Liver (tissue), 9 donors: ENCODE data around the gene UGT1A10. TPM values are rescaled to one million over a fixed set of nuclear protein-coding genes. Genes with fewer than 3 reads are reported as not detected.
A peak's percentile ranks its signal among the peaks of the same experiment; 100 is the strongest.

Experiments
- DNase-seq: peaks from one replicate; pipeline ENCODE4 v3.0.0-alpha.2; 2017; ENCODE audit warnings: low spot score
- H3K27ac ChIP-seq, 2 donors: one replicate each; pipeline ENCODE4 v1.7.0; 2013; ENCODE audit warnings: inconsistent platforms in 2 of 2, low read length in 2 of 2, control low read depth in 1 of 2, low read depth in 1 of 2, mild to moderate bottlenecking in 1 of 2
- H3K27me3 ChIP-seq, 4 donors: one replicate each; pipeline versions ENCODE4 v1.6.1 to v1.7.0; 2013; ENCODE audit warnings: low read length in 3 of 4, inconsistent platforms in 1 of 4, mild to moderate bottlenecking in 1 of 4, moderate library complexity in 1 of 4; ENCODE audit not compliant: control insufficient read depth in 4 of 4, insufficient read depth in 4 of 4
- H3K36me3 ChIP-seq, 4 donors: one replicate each; pipeline versions ENCODE4 v1.6.1 to v1.7.0; 2013; ENCODE audit warnings: low read length in 3 of 4, mild to moderate bottlenecking in 3 of 4, low read depth in 1 of 4, moderate library complexity in 1 of 4; ENCODE audit not compliant: control insufficient read depth in 4 of 4, insufficient read depth in 3 of 4
- H3K4me1 ChIP-seq, 4 donors: one replicate each; pipeline versions ENCODE4 v1.6.1 to v1.7.0; 2013; ENCODE audit warnings: low read length in 3 of 4, mild to moderate bottlenecking in 3 of 4, moderate library complexity in 1 of 4; ENCODE audit not compliant: control insufficient read depth in 4 of 4, insufficient read depth in 4 of 4
- H3K4me3 ChIP-seq, 3 donors: one replicate each; pipeline versions ENCODE4 v1.6.1 to v1.7.0; 2013; ENCODE audit warnings: low read length in 3 of 3, control low read depth in 1 of 3, low read depth in 1 of 3, mild to moderate bottlenecking in 1 of 3
- H3K9ac ChIP-seq, 2 donors: one replicate each; pipeline ENCODE4 v1.7.0; 2013; ENCODE audit warnings: low read length in 2 of 2, mild to moderate bottlenecking in 2 of 2, moderate library complexity in 2 of 2, control low read depth in 1 of 2, low read depth in 1 of 2
- H3K9me3 ChIP-seq, 4 donors: one replicate each; pipeline versions ENCODE4 v1.6.1 to v1.7.0; 2013; ENCODE audit warnings: low read length in 3 of 4; ENCODE audit not compliant: control insufficient read depth in 4 of 4
- ATF3 ChIP-seq: IDR thresholded peaks from 2 replicates; pipeline ENCODE4 v1.6.1; 2016; ENCODE audit warnings: antibody characterized with exemption
- CTCF ChIP-seq: fragments of 150-350 bp; IDR thresholded peaks from 2 replicates; pipeline ENCODE4 v1.5.1; 2017; ENCODE audit warnings: improper control_type of control experiment, low read depth, low read length; ENCODE audit not compliant: missing input control
- EGR1 ChIP-seq, 2 donors: IDR thresholded peaks; 2 replicates each; pipeline ENCODE4 v1.6.1; 2016 to 2018; ENCODE audit warnings: antibody characterized with exemption in 2 of 2, low read depth in 2 of 2
- FOXA1 ChIP-seq: IDR thresholded peaks from 2 replicates; pipeline ENCODE4 v1.6.1; 2016; ENCODE audit warnings: antibody characterized with exemption
- FOXA2 ChIP-seq: IDR thresholded peaks from 2 replicates; pipeline ENCODE4 v1.6.1; 2016; ENCODE audit warnings: antibody characterized with exemption
- GABPA ChIP-seq, 2 donors: IDR thresholded peaks in 1 of 2; conservative IDR thresholded peaks in 1 of 2; 2 replicates each; pipeline ENCODE4 v1.6.1; 2016; ENCODE audit warnings: antibody characterized with exemption in 2 of 2, mild to moderate bottlenecking in 1 of 2, moderate library complexity in 1 of 2
- HNF4A ChIP-seq, 2 donors: conservative IDR thresholded peaks; 2 replicates each; pipeline ENCODE4 v1.6.1; 2016; ENCODE audit warnings: antibody characterized with exemption in 2 of 2, mild to moderate bottlenecking in 2 of 2
- HNF4G ChIP-seq: IDR thresholded peaks from 2 replicates; pipeline ENCODE4 v1.6.1; 2016; ENCODE audit warnings: antibody characterized with exemption
- JUND ChIP-seq, 2 donors: IDR thresholded peaks; 2 replicates each; pipeline ENCODE4 v1.6.1; 2016; ENCODE audit warnings: antibody characterized with exemption in 2 of 2
- MAX ChIP-seq: IDR thresholded peaks from 2 replicates; pipeline ENCODE4 v1.6.1; 2016; ENCODE audit warnings: antibody characterized with exemption
- NR2F2 ChIP-seq: IDR thresholded peaks from 2 replicates; pipeline ENCODE4 v1.6.1; 2016; ENCODE audit warnings: antibody characterized with exemption
- RAD21 ChIP-seq, 2 donors: IDR thresholded peaks; 2 replicates each; pipeline ENCODE4 v1.6.1; 2016; ENCODE audit warnings: antibody characterized with exemption in 2 of 2, mild to moderate bottlenecking in 2 of 2
- RXRA ChIP-seq, 2 donors: IDR thresholded peaks; 2 replicates each; pipeline ENCODE4 v1.6.1; 2017 to 2018; ENCODE audit warnings: antibody characterized with exemption in 2 of 2, mild to moderate bottlenecking in 1 of 2
- TAF1 ChIP-seq: conservative IDR thresholded peaks from 2 replicates; pipeline ENCODE4 v1.6.1; 2016; ENCODE audit warnings: antibody characterized with exemption, mild to moderate bottlenecking
- YY1 ChIP-seq: IDR thresholded peaks from 2 replicates; pipeline ENCODE4 v1.6.1; 2016; ENCODE audit warnings: antibody characterized with exemption, mild to moderate bottlenecking
- WGBS: extraction: QIAGEN DNeasy Blood & Tissue Kit; methylation state at CpG from one replicate; pipeline ENCODE4 v1.1.7; 2013; 5-methylcytosine and 5-hydroxymethylcytosine counted together
- polyA plus RNA-seq, 2 donors: library from polyadenylated mRNA; stranded (reverse) in 1 of 2; unstranded in 1 of 2; fragments of 200-250 nt in 1 of 2; fragments of >200 nt in 1 of 2; fragmentation: Nextera tagmentation in 1 of 2; extraction: Ambion mirVana in 1 of 2; gene quantifications; one replicate each; pipeline versions ENCODE4 v1.2.1 to v1.2.3, GENCODE V29; 2013 to 2015
- total RNA-seq, 2 donors: library from RNA; depleted of rRNA; stranded (reverse); fragments of >200 nt; gene quantifications; one replicate each; pipeline ENCODE4 v1.2.3, GENCODE V29; 2014
- TF ChIP-seq, protein P1 (sequence below): IDR thresholded peaks from 2 replicates; pipeline ENCODE4 v1.6.1; 2016; ENCODE audit warnings: antibody characterized with exemption, mild to moderate bottlenecking
- TF ChIP-seq, protein P2 (sequence below): IDR thresholded peaks from 2 replicates; pipeline ENCODE4 v1.6.1; 2016; ENCODE audit warnings: antibody characterized with exemption
- donor health status: healthy.
- donor health status: healthy.
- donor health status: healthy.
- donor health status: healthy.
- donor health status: healthy.

The UGT1A10 gene
- total and polyA plus RNA-seq, 4 donors = 0.08 TPM; not detected in 2

DNA sequence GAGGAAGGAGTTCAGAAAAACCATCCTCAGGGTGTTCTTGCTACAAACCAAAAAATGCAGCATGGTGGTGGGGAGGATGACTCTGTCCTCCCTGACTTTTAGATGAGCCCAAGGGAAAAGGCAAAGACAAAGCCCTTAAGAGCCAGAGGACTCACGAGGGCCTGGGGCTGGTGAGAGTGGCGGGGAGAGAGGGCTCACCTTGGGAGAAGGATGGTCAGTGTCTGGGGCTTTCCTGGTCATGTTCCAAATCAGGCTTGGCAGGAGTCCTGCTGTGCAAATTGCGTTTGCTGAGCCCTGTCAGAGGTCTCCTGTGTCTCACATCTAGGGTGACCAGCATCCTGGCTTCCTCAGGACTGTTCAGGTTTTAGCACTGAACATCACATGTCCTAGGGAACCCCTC lies 128.5 kb downstream of the UGT1A10 start:
- TF ChIP-seq TAF1 = no peak
- TF ChIP-seq JUND (IDR thresholded peaks at IDR 0.05) = no peak
- no peak for TF ChIP-seq GABPA (IDR thresholded peaks at IDR 0.05 in 1 of 2, conservative IDR thresholded peaks at IDR 0.05 in 1 of 2)
- TF ChIP-seq EGR1 (IDR thresholded peaks at IDR 0.05; ENCODE audit: low read depth in 2 of 2) = no peak
- TF ChIP-seq FOXA2 = no peak
- TF ChIP-seq CTCF = no peak
- TF ChIP-seq, protein P1, sequence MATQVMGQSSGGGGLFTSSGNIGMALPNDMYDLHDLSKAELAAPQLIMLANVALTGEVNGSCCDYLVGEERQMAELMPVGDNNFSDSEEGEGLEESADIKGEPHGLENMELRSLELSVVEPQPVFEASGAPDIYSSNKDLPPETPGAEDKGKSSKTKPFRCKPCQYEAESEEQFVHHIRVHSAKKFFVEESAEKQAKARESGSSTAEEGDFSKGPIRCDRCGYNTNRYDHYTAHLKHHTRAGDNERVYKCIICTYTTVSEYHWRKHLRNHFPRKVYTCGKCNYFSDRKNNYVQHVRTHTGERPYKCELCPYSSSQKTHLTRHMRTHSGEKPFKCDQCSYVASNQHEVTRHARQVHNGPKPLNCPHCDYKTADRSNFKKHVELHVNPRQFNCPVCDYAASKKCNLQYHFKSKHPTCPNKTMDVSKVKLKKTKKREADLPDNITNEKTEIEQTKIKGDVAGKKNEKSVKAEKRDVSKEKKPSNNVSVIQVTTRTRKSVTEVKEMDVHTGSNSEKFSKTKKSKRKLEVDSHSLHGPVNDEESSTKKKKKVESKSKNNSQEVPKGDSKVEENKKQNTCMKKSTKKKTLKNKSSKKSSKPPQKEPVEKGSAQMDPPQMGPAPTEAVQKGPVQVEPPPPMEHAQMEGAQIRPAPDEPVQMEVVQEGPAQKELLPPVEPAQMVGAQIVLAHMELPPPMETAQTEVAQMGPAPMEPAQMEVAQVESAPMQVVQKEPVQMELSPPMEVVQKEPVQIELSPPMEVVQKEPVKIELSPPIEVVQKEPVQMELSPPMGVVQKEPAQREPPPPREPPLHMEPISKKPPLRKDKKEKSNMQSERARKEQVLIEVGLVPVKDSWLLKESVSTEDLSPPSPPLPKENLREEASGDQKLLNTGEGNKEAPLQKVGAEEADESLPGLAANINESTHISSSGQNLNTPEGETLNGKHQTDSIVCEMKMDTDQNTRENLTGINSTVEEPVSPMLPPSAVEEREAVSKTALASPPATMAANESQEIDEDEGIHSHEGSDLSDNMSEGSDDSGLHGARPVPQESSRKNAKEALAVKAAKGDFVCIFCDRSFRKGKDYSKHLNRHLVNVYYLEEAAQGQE = no peak
- no peak for TF ChIP-seq RXRA (IDR thresholded peaks at IDR 0.05)
- TF ChIP-seq MAX = no peak
- no peak for TF ChIP-seq YY1
- no peak for TF ChIP-seq NR2F2
- no peak for TF ChIP-seq HNF4A (conservative IDR thresholded peaks at IDR 0.05)
- TF ChIP-seq HNF4G = no peak
- TF ChIP-seq RAD21 (IDR thresholded peaks at IDR 0.05) = no peak
- no peak for TF ChIP-seq FOXA1
- no peak for TF ChIP-seq ATF3
- TF ChIP-seq, protein P2, sequence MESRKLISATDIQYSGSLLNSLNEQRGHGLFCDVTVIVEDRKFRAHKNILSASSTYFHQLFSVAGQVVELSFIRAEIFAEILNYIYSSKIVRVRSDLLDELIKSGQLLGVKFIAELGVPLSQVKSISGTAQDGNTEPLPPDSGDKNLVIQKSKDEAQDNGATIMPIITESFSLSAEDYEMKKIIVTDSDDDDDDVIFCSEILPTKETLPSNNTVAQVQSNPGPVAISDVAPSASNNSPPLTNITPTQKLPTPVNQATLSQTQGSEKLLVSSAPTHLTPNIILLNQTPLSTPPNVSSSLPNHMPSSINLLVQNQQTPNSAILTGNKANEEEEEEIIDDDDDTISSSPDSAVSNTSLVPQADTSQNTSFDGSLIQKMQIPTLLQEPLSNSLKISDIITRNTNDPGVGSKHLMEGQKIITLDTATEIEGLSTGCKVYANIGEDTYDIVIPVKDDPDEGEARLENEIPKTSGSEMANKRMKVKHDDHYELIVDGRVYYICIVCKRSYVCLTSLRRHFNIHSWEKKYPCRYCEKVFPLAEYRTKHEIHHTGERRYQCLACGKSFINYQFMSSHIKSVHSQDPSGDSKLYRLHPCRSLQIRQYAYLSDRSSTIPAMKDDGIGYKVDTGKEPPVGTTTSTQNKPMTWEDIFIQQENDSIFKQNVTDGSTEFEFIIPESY = no peak
- H3K36me3 ChIP-seq = peaks cover 3 to 20% (median 18%) of the 10 kb centered on the region in 4 donors
- peak overlapping the region in 1 of 3 donors; percentile 5 for H3K4me3 ChIP-seq
- no peaks in the 10 kb centered on the region for H3K27me3 ChIP-seq
- H3K27ac ChIP-seq = peak overlapping the region; percentile 80 to 88
- DNase-seq = no peak
- 43% methylated on average over 3 of the region's 3 CpGs for WGBS
- H3K4me1 ChIP-seq = peaks cover 1 to 32% (median 7%) of the 10 kb centered on the region in 4 donors
- no peaks in the 10 kb centered on the region for H3K9me3 ChIP-seq
- peak overlapping the region; percentile 39 to 49 for H3K9ac ChIP-seq
